CD4-positive, alpha-beta memory T cell (primary cell): ENCODE data around the gene ADSL. TPM values are rescaled to one million over a fixed set of nuclear protein-coding genes. Genes with fewer than 3 reads are reported as not detected.

Experiments used
- CTCF ChIA-PET: fragments of 350-600 bp; sonication (Branson Sonifier 250); formaldehyde crosslinking; loops from one replicate; lab custom pipeline; 2021; ENCODE audit warnings: inconsistent platforms; ENCODE audit not compliant: partially characterized antibody; lab: Charles Lee
- POLR2A ChIA-PET: fragments of 350-600 bp; sonication (Branson Sonifier 250); formaldehyde crosslinking; loops from one replicate; lab custom pipeline; 2021; ENCODE audit not compliant: partially characterized antibody; lab: Charles Lee
- DNase-seq, 5 donors: peaks; one replicate each; pipeline versions ENCODE4 v3.0.0 to v3.0.0-alpha.2; 2020 to 2022; ENCODE audit warnings: mixed read lengths in 1 of 5
- H3K27ac ChIP-seq: one replicate; pipeline ENCODE4 v1.7.0; 2013; ENCODE audit warnings: low read depth, low read length
- H3K27me3 ChIP-seq: 2 replicates; pipeline ENCODE4 v1.7.0; 2013; ENCODE audit warnings: mild to moderate bottlenecking, low read length, moderate library complexity; ENCODE audit not compliant: insufficient read depth
- H3K36me3 ChIP-seq: 2 replicates; pipeline ENCODE4 v1.7.0; 2013; ENCODE audit warnings: mild to moderate bottlenecking, low read length, moderate library complexity; ENCODE audit not compliant: insufficient read depth
- H3K4me1 ChIP-seq: 2 replicates; pipeline ENCODE4 v1.7.0; 2013; ENCODE audit warnings: mild to moderate bottlenecking, low read length, moderate library complexity; ENCODE audit not compliant: insufficient read depth
- H3K4me3 ChIP-seq, 2 donors: one replicate each; pipeline ENCODE4 v1.7.0; 2013; ENCODE audit warnings: low read length in 2 of 2, mild to moderate bottlenecking in 1 of 2
- H3K9me3 ChIP-seq, 2 donors: one replicate each; pipeline ENCODE4 v1.7.0; 2013; ENCODE audit warnings: low read length in 2 of 2, control low read depth in 1 of 2; ENCODE audit not compliant: control insufficient read depth in 1 of 2
- H3K27ac Mint-ChIP-seq, 7 donors: one replicate each; pipeline ENCODE4 v1.8.0; 2020 to 2021; ENCODE audit warnings: mixed read lengths in 7 of 7, mild to moderate bottlenecking in 6 of 7, inconsistent platforms in 3 of 7, moderate library complexity in 3 of 7
- H3K27me3 Mint-ChIP-seq, 2 donors: one replicate each; pipeline ENCODE4 v1.8.0; 2020 to 2021; ENCODE audit warnings: mixed read lengths in 2 of 2
- H3K36me3 Mint-ChIP-seq, 2 donors: one replicate each; pipeline ENCODE4 v1.8.0; 2020 to 2021; ENCODE audit warnings: mixed read lengths in 2 of 2, inconsistent platforms in 1 of 2, mild to moderate bottlenecking in 1 of 2
- H3K4me1 Mint-ChIP-seq, 4 donors: one replicate each; pipeline ENCODE4 v1.8.0; 2020 to 2021; ENCODE audit warnings: mixed read lengths in 4 of 4, mild to moderate bottlenecking in 1 of 4
- H3K4me3 Mint-ChIP-seq, 8 donors: one replicate each; pipeline ENCODE4 v1.8.0; 2020 to 2021; ENCODE audit warnings: mixed read lengths in 8 of 8, mild to moderate bottlenecking in 7 of 8, moderate library complexity in 6 of 8, inconsistent platforms in 3 of 8
- H3K9me3 Mint-ChIP-seq, 8 donors: one replicate each; pipeline ENCODE4 v1.8.0; 2020 to 2021; ENCODE audit warnings: mixed read lengths in 8 of 8, mild to moderate bottlenecking in 5 of 8, inconsistent platforms in 3 of 8, moderate library complexity in 1 of 8
- intact Hi-C: fragments of 100-400 bp; cut with micrococcal nuclease; formaldehyde crosslinking; loops from one replicate; pipeline ENCODE4 v1.15.1; 2023
- polyA plus RNA-seq, 2 donors: library from polyadenylated mRNA; unstranded; fragments of 300-500 nt; fragmentation: Illumina TruSeq; gene quantifications; one replicate each; pipeline ENCODE4 v1.2.3, GENCODE V29; 2021
- total RNA-seq, 2 experiments: library from RNA; stranded (reverse); gene quantifications; one replicate each; pipeline ENCODE4 v1.2.3, GENCODE V29; 2021

Gene ADSL
- total and polyA plus RNA-seq, 4 experiments from 2014 or later, result 63.3 to 199 (median 109) TPM

DNA sequence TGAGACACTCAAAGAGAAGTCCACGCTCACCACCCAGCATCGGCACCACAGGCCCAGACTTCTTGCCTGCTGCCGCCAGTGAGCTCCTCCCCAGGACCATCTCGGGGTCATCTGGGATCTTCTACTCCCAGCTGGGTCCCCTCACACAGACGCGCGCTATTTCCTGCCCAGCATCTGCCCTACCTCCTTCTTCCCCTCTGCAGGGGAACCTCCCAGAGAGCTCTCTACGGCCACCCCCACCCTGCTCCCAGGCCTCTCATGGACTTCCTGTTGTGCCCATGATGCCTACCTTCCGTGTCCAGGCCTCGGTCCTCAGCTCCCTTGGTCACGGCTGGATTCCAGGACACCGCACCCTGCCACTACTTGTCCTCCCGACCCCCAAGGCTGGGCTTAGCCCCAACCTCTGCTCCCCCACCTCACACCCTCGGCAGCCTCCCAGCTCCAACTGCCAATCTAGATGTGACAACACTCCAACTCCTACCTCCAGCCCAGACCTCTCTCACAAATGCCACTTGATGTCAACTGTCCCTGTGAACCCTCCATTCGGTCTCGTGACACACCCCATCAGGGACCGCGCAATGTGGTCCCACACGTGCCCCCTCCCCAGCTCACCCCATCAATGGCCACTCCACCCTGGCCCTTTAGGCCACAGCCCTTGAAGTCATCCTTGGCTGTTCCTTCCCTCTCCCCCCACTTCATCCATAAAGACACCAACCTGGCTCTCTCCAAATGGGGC, 69.4 kb downstream of the ADSL start:
- Mint-ChIP-seq H3K27me3 (no peaks in the 10 kb centered on the region), H3K27ac (peak overlapping the region; percentile 83 to 96 (median 89)), H3K9me3 (no peaks in the 10 kb centered on the region), H3K4me3 (peak overlapping the region in 5 of 8 donors; percentile 14 to 47 (median 22)), H3K4me1 (peaks cover 21 to 41% (median 28%) of the 10 kb centered on the region in 4 donors), H3K36me3 (peaks cover 24 to 71% of the 10 kb centered on the region in 2 donors)
- H3K4me1 ChIP-seq, result peaks cover 8% of the 10 kb centered on the region
- H3K9me3 ChIP-seq, result no peaks in the 10 kb centered on the region
- H3K27ac ChIP-seq, result no peak overlapping the region
- H3K4me3 ChIP-seq, result no peak overlapping the region
- H3K27me3 ChIP-seq, result no peaks in the 10 kb centered on the region
- no peak for DNase-seq
- ChIA-PET CTCF (interaction anchor here (1.1 to 2.0 kb wide), 2 partner anchors 21 to 31 kb away, joined by 3 to 5 read pairs; no protein-coding TSS in a partner anchor), POLR2A (interaction anchor here (0.5 to 1.4 kb wide), 6 partner anchors 12 to 296 kb away, joined by 3 to 5 read pairs (median 3); no protein-coding TSS in a partner anchor)
- intact Hi-C loops, result no loop called here
- H3K36me3 ChIP-seq, result peaks cover 42% of the 10 kb centered on the region

DNA sequence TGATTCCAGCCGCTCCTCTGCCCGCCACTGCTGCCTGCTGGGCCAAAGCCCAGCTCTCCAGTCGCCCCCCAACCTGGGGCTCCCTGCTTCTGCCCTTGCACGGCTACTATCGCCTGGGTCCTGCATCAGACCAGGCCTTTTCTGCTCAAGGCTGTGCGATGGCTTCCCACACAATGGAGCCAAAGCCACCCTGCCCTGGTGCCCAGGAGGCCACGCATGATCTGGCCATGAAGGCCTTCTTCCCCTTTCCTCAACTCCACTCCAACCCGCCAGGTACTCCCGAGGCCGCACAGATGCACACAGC, 69.9 kb downstream of the ADSL start:
- intact Hi-C loops, result no loop called here
- H3K27ac Mint-ChIP-seq, result peak overlapping the region; percentile 83 to 96 (median 89)
- H3K36me3 ChIP-seq, result peaks cover 43% of the 10 kb centered on the region
- H3K27me3 Mint-ChIP-seq, result no peaks in the 10 kb centered on the region
- ChIA-PET POLR2A (interaction anchor here (1.1 to 1.4 kb wide), 2 partner anchors 17 to 19 kb away, joined by 3 to 5 read pairs; no protein-coding TSS in a partner anchor), CTCF (interaction anchor here (2.0 kb wide), 1 partner anchor 31 kb away, joined by 5 read pairs; no protein-coding TSS in a partner anchor)
- H3K9me3 ChIP-seq, result no peaks in the 10 kb centered on the region
- H3K4me3 ChIP-seq, result no peak overlapping the region
- H3K4me3 Mint-ChIP-seq, result peak overlapping the region in 1 of 8 donors; percentile 8
- H3K36me3 Mint-ChIP-seq, result peaks cover 24 to 74% of the 10 kb centered on the region in 2 donors
- H3K4me1 Mint-ChIP-seq, result peaks cover 21 to 41% (median 28%) of the 10 kb centered on the region in 4 donors
- DNase-seq, result no peak
- no peaks in the 10 kb centered on the region for H3K9me3 Mint-ChIP-seq
- peaks cover 8% of the 10 kb centered on the region for H3K4me1 ChIP-seq
- H3K27ac ChIP-seq, result no peak overlapping the region
- no peaks in the 10 kb centered on the region for H3K27me3 ChIP-seq

DNA sequence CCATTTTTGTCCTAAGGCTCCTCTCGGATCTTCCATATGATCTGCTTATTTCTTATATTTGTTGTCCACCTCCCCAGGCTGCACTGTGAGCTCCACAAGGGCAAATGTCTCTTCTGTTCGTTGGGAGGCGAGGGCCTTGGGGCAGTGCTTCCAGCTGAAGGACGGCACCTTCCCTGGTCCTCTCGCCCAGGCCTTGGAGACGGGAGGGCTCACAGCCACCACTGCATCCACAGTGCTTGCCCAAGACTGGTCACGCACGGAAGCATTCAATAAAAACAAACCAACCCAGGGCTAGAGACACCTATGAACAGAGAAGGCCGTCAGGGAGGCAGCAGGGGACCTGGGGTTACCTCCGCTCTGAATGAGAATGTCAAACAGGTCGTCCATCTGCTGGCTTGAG, 70.3 kb downstream of the ADSL start:
- H3K4me3 ChIP-seq, result no peak overlapping the region
- peaks cover 29 to 74% of the 10 kb centered on the region in 2 donors for H3K36me3 Mint-ChIP-seq
- peaks cover 43% of the 10 kb centered on the region for H3K36me3 ChIP-seq
- no peaks in the 10 kb centered on the region for H3K9me3 ChIP-seq
- H3K4me3 Mint-ChIP-seq, result no peak overlapping the region
- ChIA-PET CTCF (interaction anchor here (2.0 kb wide), 1 partner anchor 31 kb away, joined by 5 read pairs; no protein-coding TSS in a partner anchor), POLR2A (no interaction called here)
- intact Hi-C loops, result no loop called here
- no peaks in the 10 kb centered on the region for H3K27me3 Mint-ChIP-seq
- DNase-seq, result no peak
- H3K4me1 Mint-ChIP-seq, result peaks cover 21 to 41% (median 29%) of the 10 kb centered on the region in 4 donors
- H3K27ac ChIP-seq, result no peak overlapping the region
- H3K4me1 ChIP-seq, result peaks cover 8% of the 10 kb centered on the region
- H3K27me3 ChIP-seq, result no peaks in the 10 kb centered on the region
- no peaks in the 10 kb centered on the region for H3K9me3 Mint-ChIP-seq
- peak overlapping the region; percentile 42 to 96 (median 89) for H3K27ac Mint-ChIP-seq

DNA sequence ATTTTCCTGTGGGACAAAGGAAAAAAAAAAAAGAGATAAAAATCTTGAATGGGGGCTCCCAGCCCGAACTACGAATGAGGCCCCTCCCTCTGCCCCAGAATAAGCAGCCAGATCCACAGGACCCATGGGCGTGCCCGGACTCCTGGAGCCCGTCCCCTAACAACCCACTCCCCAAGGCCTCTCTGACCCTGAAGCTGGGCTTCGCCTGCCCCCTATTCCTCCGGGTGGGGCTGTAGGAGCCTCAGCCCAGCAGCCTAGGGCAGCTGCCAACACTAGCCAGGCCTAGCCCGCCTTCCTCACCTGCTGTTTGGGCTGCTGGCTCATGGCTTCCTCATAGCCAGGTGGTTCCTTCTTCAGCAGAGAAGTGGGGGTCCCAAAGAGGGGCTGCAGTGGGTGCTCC, 70.7 kb downstream of the ADSL start:
- POLR2A ChIA-PET, result no interaction called here

DNA sequence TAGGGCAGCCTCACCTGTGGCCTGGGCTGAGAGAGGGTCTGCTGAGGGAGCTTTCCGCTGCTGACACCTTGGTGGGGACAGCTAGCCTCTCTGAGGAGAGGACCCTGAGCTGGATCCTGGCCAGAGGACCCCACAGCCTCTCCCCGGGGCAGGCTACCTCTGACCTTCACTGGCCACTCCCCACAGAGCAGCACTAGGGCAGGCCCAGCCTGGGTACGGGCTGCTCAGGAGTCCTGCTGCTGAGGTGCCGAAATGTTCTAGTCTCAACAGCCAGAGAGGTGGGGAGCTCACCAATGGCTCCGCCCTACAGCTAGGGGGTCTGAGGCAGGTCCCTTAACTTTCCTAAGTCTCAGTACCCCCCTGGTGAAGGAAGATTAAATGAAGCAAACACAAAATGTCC, 71.6 kb downstream of the ADSL start:
- peak overlapping the region in 3 of 7 donors; percentile 25 to 65 (median 47) for H3K27ac Mint-ChIP-seq
- ChIA-PET CTCF (interaction anchor here (1.0 kb wide), 1 partner anchor 10 kb away, joined by 3 read pairs; no protein-coding TSS in a partner anchor), POLR2A (no interaction called here)
- H3K4me3 Mint-ChIP-seq, result no peak overlapping the region
- DNase-seq, result no peak
- Histone ChIP-seq H3K27ac (no peak overlapping the region), H3K36me3 (peaks cover 54% of the 10 kb centered on the region), H3K4me1 (peaks cover 8% of the 10 kb centered on the region), H3K9me3 (no peaks in the 10 kb centered on the region), H3K4me3 (no peak overlapping the region), H3K27me3 (no peaks in the 10 kb centered on the region)
- H3K36me3 Mint-ChIP-seq, result peaks cover 35 to 75% of the 10 kb centered on the region in 2 donors
- H3K4me1 Mint-ChIP-seq, result peaks cover 19 to 33% (median 28%) of the 10 kb centered on the region in 4 donors
- intact Hi-C loops, result no loop called here
- H3K27me3 Mint-ChIP-seq, result no peaks in the 10 kb centered on the region
- H3K9me3 Mint-ChIP-seq, result no peaks in the 10 kb centered on the region

More for the DNA sequence above, 70.7 kb downstream of the ADSL start:
- Mint-ChIP-seq H3K36me3 (peaks cover 33 to 74% of the 10 kb centered on the region in 2 donors), H3K4me1 (peaks cover 21 to 37% (median 29%) of the 10 kb centered on the region in 4 donors), H3K9me3 (no peaks in the 10 kb centered on the region), H3K4me3 (no peak overlapping the region), H3K27me3 (no peaks in the 10 kb centered on the region), H3K27ac (peak overlapping the region in 4 of 7 donors; percentile 69 to 89 (median 85))
- no peak for DNase-seq
- H3K9me3 ChIP-seq, result no peaks in the 10 kb centered on the region
- CTCF ChIA-PET, result no interaction called here
- peaks cover 8% of the 10 kb centered on the region for H3K4me1 ChIP-seq
- intact Hi-C loops, result no loop called here
- H3K27me3 ChIP-seq, result no peaks in the 10 kb centered on the region
- H3K27ac ChIP-seq, result no peak overlapping the region
- peaks cover 46% of the 10 kb centered on the region for H3K36me3 ChIP-seq
- no peak overlapping the region for H3K4me3 ChIP-seq

DNA sequence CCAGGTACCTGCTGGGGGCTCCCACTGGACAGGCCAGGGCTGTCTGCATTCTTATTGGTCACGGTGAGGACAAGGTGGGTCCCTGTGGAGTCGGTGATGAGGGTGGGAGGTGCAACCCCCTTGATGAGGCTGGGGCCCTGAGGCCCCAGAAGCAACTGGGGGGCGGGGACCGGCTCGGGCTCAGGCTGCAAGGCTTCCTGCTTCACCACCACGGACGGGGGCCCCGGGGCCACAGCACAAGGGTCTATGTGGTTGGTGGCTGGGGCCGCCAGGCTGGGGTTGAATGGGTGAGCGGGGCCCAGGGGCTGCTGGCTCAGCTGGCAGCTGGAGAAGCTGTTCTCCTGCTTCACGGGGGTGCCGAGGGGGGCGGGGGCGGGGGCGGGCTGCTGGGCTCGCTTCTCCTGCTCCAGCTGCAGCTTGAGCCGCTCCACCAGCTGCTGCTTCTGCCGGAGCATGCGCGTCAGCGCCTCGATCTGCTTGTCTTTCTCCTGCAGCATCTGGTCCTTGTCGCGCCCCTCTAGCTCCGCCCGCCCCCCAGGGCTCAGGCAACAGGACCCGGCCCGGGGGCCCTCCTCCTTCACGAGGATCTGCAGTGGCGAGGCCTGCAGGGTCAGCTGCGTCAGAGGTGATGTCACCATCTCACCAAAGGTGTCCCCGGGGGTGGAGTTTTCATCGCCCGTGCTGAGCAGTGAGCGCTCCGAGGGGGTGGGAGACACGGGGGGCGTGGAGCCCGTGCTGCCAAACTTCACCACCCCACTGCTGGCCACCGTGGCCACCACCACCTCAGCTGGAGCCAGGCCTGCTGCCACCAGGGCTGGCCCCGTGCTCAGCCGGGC, 72.3 kb downstream of the ADSL start:
- CTCF ChIA-PET, result interaction anchor here (1.0 kb wide), 1 partner anchor 9 kb away, joined by 3 read pairs; no protein-coding TSS in a partner anchor
- Mint-ChIP-seq H3K4me3 (no peak overlapping the region), H3K9me3 (no peaks in the 10 kb centered on the region), H3K27ac (no peak overlapping the region), H3K27me3 (no peaks in the 10 kb centered on the region), H3K4me1 (peaks cover 23 to 33% (median 29%) of the 10 kb centered on the region in 4 donors), H3K36me3 (peaks cover 41 to 80% of the 10 kb centered on the region in 2 donors)
- DNase-seq, result no peak
- Histone ChIP-seq H3K27ac (no peak overlapping the region), H3K9me3 (no peaks in the 10 kb centered on the region), H3K36me3 (peaks cover 61% of the 10 kb centered on the region), H3K4me3 (no peak overlapping the region), H3K4me1 (peaks cover 8% of the 10 kb centered on the region), H3K27me3 (no peaks in the 10 kb centered on the region)
- intact Hi-C loops, result no loop called here
- POLR2A ChIA-PET, result interaction anchor here (1.3 kb wide), 1 partner anchor 8 kb away, joined by 3 read pairs; no protein-coding TSS in a partner anchor
